Measurements from ENCODE around the gene FILIP1L.

DNA sequence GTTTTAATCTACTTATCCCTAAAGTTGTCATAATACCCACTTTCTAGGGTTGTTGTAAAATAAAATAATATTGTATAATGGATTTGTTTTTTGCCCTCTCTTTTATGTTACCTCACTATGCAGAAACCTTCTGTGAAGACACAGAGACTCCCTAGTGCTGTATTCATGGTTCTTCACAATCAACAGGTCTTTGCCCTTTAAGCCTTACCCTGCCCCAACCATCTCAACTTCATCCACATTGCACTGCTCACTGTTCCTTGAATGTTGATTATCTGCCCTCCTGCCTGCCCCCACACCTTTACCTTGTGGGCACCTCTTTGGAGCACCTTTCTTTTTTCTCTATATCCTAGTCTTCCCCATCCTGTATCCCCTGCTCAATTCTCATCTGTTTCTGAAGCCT is 275.5 kb downstream of the FILIP1L start:
- TF ChIP-seq, protein P1, sequence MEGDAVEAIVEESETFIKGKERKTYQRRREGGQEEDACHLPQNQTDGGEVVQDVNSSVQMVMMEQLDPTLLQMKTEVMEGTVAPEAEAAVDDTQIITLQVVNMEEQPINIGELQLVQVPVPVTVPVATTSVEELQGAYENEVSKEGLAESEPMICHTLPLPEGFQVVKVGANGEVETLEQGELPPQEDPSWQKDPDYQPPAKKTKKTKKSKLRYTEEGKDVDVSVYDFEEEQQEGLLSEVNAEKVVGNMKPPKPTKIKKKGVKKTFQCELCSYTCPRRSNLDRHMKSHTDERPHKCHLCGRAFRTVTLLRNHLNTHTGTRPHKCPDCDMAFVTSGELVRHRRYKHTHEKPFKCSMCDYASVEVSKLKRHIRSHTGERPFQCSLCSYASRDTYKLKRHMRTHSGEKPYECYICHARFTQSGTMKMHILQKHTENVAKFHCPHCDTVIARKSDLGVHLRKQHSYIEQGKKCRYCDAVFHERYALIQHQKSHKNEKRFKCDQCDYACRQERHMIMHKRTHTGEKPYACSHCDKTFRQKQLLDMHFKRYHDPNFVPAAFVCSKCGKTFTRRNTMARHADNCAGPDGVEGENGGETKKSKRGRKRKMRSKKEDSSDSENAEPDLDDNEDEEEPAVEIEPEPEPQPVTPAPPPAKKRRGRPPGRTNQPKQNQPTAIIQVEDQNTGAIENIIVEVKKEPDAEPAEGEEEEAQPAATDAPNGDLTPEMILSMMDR (optimal IDR thresholded peaks at IDR 0.05 in 1 of 3, IDR thresholded peaks at IDR 0.05 in 1 of 3, conservative IDR thresholded peaks at IDR 0.05 in 1 of 3; ENCODE audit: extremely low read depth in 1 of 3, insufficient read depth in 2 of 3, low read length in 3 of 3), result no peak
- TF ChIP-seq EZH2 (IDR thresholded peaks at IDR 0.05; ENCODE audit: low read length), result no peak

Measured in keratinocyte (primary cell).